Measurements from ENCODE around the gene DSCAML1. TPM values are rescaled to one million over a fixed set of nuclear protein-coding genes. Genes with fewer than 3 reads are reported as not detected.

Gene DSCAML1
- total RNA-seq, 1 donor from 2014 or later, result 0.09 TPM

GRCh38 chr11:117684111-117684510 lies 112.9 kb downstream of the DSCAML1 start:
- Mint-ChIP-seq H3K4me1 (peaks cover 15% of the 10 kb centered on the region), H3K9me3 (no peaks in the 10 kb centered on the region), H3K27me3 (ENCODE audit: low read depth) (peaks cover 7% of the 10 kb centered on the region), H3K4me3 (no peak overlapping the region), H3K27ac (ENCODE audit: unreplicated experiment) (no peak overlapping the region), H3K36me3 (ENCODE audit: low read depth) (no peaks in the 10 kb centered on the region)
- no peak for TF ChIP-seq CTCF (conservative IDR thresholded peaks at IDR 0.05)
- no peak for DNase-seq (ENCODE audit: low read depth, low spot score)

GRCh38 chr11:117681438-117681837 lies 115.6 kb downstream of the DSCAML1 start:
- no peak for TF ChIP-seq CTCF (conservative IDR thresholded peaks at IDR 0.05)
- Mint-ChIP-seq H3K4me3 (no peak overlapping the region), H3K27ac (ENCODE audit: unreplicated experiment) (no peak overlapping the region), H3K9me3 (no peaks in the 10 kb centered on the region), H3K27me3 (ENCODE audit: low read depth) (peaks cover 7% of the 10 kb centered on the region), H3K4me1 (peaks cover 36% of the 10 kb centered on the region), H3K36me3 (ENCODE audit: low read depth) (no peaks in the 10 kb centered on the region)
- no peak for DNase-seq (ENCODE audit: low read depth, low spot score)

GRCh38 chr11:117679461-117679860 lies 117.6 kb downstream of the DSCAML1 start:
- peaks cover 7% of the 10 kb centered on the region for H3K27me3 Mint-ChIP-seq (ENCODE audit: low read depth)
- no peak overlapping the region for H3K4me3 Mint-ChIP-seq
- H3K4me1 Mint-ChIP-seq, result peaks cover 39% of the 10 kb centered on the region
- H3K9me3 Mint-ChIP-seq, result no peaks in the 10 kb centered on the region
- no peak overlapping the region for H3K27ac Mint-ChIP-seq (ENCODE audit: unreplicated experiment)
- H3K36me3 Mint-ChIP-seq (ENCODE audit: low read depth), result no peaks in the 10 kb centered on the region
- DNase-seq (ENCODE audit: low read depth, low spot score), result no peak
- no peak for TF ChIP-seq CTCF (conservative IDR thresholded peaks at IDR 0.05)

GRCh38 chr11:117678658-117679406 lies 118.2 kb downstream of the DSCAML1 start:
- peak overlapping the region; percentile 55 for H3K27ac Mint-ChIP-seq (ENCODE audit: unreplicated experiment)
- H3K36me3 Mint-ChIP-seq (ENCODE audit: low read depth), result no peaks in the 10 kb centered on the region
- H3K4me1 Mint-ChIP-seq, result peaks cover 43% of the 10 kb centered on the region
- peaks cover 7% of the 10 kb centered on the region for H3K27me3 Mint-ChIP-seq (ENCODE audit: low read depth)
- no peak for DNase-seq (ENCODE audit: low read depth, low spot score)
- H3K9me3 Mint-ChIP-seq, result no peaks in the 10 kb centered on the region
- no peak overlapping the region for H3K4me3 Mint-ChIP-seq
- no peak for TF ChIP-seq CTCF (conservative IDR thresholded peaks at IDR 0.05)

- H3K4me1 Mint-ChIP-seq, result peaks cover 53% of the 10 kb centered on the region
- H3K9me3 Mint-ChIP-seq, result no peaks in the 10 kb centered on the region
- peaks cover 13% of the 10 kb centered on the region for H3K27me3 Mint-ChIP-seq (ENCODE audit: low read depth)
- TF ChIP-seq CTCF (conservative IDR thresholded peaks at IDR 0.05), result no peak
- H3K4me3 Mint-ChIP-seq, result no peak overlapping the region
- H3K36me3 Mint-ChIP-seq (ENCODE audit: low read depth), result no peaks in the 10 kb centered on the region
- no peak for DNase-seq (ENCODE audit: low read depth, low spot score)
- H3K27ac Mint-ChIP-seq (ENCODE audit: unreplicated experiment), result peak overlapping the region; percentile 70
These were observed 119.2 kb downstream of the DSCAML1 start for GRCh38 chr11:117677729-117678310.

All from neural crest cell (in vitro differentiated cells).